Hematopoietic multipotent progenitor cell treated with erythropoietin and hydrocortisone succinate and interleukin-3 and kit ligand, for 4 days (in vitro differentiated cells): ENCODE data around the gene PRC1.
"Not testable (repeated sequence)": the region's sequence is repeated elsewhere in the genome, so short reads cannot be mapped to it uniquely, and the experiment has no call there.

Experiments
- DNase-seq: peaks from one replicate; pipeline ENCODE4 v3.0.0-alpha.2; 2015

The PRC1 gene

DNA sequence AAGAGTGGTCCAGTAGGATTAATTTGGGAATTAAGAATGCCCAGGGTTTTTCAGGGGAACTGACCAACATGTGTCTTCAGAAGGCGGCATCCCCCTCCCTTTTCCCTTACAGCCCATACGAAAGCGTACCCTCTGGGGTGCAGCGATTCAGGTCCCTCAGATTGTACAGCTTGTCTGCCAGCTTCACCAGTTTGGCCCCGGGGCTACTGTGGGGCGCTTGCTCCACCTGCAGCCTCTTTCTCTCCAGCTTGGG lies 62.8 kb downstream of the PRC1 start:
- DNase-seq: no peak

DNA sequence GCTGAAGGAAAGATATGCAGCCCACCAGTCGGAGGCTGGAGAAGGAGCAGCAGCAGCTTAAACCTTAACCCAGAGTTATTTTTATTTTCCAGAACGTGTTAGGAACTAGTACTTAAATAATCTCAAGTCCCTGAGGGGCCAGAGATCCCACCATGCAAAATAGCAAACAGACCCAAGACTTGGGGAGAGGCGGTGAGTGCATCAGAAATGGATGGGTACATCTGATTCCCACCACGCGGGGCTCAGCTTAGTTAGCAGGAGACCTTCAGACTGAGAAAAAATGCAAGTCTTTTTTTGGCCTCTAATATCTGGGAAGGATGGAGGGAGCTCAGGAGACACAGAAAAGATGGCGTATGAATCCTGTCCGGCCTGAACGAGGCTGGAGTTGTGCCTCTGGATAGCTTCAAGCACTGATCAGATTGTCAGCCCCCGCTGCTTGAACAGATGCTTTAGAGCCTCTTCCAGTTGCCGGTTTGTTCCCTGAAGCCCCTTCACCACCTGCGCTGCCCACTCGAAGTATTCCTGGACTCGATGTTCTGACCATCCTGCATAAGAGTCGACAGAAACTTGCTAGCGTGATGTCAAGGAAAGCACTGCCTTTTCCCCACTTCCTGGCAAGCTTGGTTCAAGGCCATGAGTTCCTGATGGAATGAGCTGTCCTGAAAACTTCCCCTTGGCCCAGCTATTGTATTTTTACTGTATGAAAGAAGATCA lies 63.3 kb downstream of the PRC1 start:
- DNase-seq: no peak

DNA sequence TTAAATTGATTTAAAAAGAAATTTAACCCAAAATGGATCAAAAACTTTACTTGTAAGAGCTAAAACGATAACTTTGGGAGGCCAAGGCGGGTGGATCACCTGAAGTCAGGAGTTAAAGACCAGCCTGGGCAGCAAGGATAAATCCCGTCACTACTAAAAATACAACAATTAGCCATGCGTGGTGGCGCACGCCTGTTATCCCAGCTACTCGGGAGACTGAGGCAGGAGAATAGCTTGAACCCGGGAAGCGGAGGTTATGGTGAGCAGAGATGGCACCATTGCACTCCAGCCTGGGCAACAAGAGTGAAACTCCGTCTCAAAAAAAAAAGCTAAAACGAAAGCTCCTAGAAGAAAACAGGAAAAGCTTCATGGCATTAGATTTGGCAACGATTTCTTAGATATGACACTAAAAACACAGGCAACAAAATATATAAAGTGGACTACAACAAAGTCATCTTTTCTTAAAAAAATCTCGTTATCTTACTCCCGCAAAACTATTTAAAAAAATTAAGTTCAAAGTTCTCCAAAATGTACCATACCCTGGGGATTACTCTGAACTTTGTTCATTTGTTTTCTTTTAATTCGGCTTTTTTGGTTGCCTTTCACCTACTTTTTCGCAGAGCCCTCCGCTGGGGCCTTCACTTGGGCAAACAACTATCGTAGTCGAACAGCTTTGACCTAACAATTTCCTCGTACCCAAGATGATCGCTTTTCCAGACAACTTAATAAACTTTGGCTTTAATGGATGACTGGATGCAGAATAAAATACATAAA lies 64.9 kb downstream of the PRC1 start:
- no peak for DNase-seq

DNA sequence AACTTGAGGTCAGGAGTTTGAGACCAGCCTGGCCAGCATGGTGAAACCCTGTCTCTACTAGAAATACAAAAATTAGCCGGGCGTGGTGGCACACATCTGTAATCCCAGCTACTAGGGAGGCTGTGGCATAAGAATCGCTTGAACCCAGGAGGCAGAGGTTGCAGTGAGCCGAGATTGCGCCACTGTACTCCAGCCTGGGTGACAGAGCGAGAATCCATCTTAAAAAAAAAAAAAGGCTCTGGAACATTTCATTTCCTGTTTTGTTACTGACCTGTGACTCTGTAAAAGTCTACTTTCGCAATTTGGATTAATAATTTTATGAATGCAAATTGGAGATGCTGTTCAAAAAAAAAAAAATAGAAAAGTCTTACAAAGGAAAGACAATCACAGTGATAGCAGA lies 66.2 kb downstream of the PRC1 start:
- not testable (repeated sequence) for DNase-seq

DNA sequence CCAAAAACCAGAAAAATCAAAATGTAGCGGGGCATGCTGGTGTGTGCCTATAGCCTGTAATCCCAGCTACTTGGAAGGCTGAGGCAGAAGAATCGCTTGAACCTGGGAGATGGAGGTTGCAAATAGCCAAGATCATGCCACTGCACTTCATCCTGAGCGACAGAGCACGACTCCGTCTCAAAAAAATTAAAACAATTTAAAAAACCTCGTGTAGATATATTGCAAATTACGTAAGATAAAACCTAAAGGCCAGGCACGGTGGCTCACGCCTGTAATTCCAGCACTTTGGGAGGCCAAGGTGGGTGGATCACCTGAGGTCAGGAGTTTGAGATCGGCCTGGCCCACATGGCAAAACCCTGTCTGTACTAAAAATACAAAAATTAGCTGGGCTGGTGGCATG lies 67.6 kb downstream of the PRC1 start:
- DNase-seq: not testable (repeated sequence)

DNA sequence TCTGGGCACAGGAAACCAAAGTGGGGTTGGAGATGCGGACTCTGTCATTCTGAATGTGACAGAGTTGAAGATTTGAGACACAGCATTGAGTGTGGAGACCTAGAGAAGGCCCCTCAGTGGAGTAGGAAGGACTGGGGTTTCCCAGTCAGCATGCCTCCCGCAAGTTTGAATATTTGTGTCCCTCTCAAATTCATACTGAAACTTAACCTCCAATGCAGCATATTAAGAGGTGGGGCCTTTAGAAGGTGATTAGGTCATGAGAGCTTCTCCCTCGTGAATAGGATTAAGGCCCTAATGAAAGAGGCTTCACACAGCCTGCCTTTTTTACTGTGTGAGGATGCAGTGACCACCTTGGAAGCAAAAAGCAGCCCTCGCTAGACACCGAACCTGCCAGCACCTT lies 70.0 kb downstream of the PRC1 start:
- DNase-seq: no peak

DNA sequence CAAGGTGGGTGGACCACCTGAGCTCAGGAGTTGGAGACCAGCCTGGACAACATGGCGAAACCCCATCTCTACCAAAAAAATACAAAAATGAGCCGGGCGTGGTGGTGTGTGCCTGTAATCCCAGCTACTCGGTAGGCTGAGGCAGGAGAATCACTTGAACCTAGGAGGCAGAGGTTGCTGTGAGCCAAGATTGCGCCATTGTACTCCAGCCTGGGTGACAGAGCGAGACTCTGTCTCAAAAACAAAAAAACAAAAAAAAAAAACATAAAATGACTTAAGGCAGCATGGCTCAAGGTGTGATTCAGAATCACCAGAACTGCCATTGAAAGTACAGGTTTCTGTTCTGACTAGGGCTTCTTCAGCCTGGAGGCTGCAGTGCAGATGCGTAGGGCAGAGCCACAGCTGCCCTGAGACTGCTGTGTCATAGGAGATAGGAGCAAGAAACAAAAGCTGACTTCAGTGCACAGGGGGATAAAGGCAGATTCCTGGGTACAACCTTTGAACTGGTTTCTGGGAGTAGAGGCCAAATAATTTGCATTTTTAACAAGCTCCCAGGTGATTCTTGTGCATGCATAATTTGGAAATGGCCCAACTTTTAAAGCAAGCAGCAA lies 71.5 kb downstream of the PRC1 start:
- peak; percentile 61 for DNase-seq

DNA sequence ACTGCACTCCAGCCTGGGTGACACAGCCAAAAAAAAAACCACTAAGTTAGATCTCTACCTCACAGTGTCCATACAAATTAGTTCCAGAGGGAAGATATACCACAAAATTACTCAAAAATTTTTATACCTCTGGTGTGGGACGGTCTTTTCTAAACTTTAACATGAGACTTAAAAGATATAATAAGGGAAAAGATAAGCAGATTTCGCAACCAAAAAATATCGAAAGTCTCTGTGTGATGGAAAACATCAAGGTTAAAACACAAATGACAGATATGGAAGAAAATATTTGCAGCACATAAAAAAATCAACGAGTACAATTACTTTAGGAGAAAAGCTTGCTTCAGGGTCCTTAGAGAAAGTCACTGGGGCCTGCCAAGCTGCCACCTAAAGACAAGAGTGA lies 72.4 kb downstream of the PRC1 start:
- no peak for DNase-seq

DNA sequence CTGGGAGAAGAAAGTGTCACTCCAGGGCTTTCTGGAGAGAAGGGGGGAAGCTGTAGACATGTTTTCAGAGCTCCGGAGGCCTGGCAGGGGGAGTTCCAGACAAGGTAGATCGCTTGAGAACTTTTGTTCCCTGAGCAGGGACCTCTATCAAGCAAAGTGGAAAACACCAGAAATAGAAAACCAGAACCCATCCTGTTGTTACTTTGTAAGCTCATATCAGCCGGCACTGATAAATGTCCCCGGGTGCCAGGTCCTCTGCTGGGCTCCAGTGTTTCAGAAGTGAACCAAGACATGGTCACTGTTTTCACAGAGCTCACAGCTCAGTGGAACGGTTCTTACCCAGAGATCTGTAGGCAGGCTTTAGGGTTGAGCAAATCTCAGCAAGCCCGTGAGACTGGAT lies 75.5 kb downstream of the PRC1 start:
- no peak for DNase-seq

DNA sequence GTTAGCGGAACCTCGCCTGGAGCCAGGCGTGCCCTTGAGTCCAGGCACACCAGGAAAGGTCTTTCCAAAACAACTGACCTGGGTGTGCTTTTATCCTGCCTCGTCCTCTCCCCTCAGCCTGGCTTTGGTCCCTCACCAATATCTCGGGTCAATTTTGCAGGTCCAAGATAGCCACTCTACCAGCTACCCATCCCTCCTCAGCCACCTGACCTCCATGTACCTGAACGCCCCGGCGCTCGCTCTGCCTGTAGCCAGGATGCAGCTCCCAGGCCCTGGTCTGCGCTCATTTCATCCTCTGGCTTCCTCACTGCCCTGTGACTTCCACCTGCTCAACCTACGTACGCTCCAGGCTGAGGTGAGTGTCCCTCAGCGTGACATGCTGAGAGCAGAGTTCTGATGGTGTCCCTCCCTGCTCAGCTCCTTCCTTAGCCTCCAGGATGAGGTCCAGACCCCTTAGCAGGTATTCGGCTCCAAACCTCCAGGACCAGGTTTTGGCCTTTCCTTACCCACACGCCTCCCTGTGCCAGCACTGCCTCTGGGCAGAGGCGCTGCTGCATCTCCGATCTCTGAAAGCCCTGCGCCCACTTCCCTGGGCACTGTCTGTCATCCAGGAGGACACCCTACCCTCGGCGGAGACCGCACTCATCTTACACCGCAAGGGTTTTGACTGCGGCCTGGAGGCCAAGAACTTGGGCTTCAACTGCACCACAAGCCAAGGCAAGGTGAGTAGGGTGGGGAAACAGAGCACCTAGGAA lies 76.1 kb downstream of the PRC1 start:
- DNase-seq: no peak

DNA sequence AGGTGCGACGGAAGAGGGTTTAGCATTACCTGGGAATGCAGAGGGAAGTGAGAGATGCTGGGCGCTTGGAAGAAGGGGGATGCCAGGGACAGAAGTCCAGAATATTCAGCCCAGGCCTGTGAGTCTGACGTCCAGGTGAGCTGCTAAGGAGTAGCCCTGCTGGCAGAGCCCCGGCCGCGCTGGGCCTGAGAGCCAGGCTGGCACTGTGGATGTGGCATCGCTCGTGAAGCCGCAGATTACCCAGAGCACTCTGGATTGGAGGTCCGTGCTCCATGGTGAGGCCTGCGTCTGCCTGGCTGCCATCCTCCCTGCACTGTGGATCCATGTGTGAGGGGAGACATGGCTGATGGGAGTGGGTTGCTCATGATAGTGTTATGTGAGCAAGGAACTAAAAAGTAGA lies 76.8 kb downstream of the PRC1 start:
- DNase-seq: no peak

DNA sequence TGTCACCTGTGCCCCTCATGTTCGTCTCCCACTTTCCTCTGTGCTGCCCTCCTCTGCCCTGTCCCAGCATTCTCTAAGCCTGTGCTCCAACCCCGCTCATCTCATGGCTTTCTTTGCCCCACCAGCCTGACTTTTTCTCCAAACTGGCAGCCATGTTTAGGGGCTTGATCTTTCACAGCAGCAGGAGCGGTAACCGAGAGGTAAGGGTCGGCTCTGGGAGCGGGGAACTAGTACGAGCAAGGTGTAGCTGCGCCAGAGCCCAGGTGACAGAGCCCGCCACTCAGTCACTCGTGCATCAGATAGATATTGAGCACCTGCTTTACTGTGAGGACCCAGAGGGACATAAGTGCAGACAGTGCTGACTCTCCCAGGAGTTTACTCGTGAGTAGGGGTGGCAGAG lies 77.9 kb downstream of the PRC1 start:
- DNase-seq: no peak
